Cardiac muscle cell (in vitro differentiated cells and primary cell): ENCODE results near the gene KRT1. TPM values are rescaled to one million over a fixed set of nuclear protein-coding genes. Genes with fewer than 3 reads are reported as not detected.

ENCODE experiments used
- DNase-seq, 2 donors: peaks; one replicate each; pipeline versions ENCODE4 v3.0.0 to v3.0.0-alpha.2; 2010 to 2017; ENCODE audit warnings: low read depth in 1 of 2, low spot score in 1 of 2
- H3K27ac ChIP-seq: fragments of 200-600 bp; sonication (generic); 2 replicates; pipeline ENCODE4 v1.5.1; 2016
- H3K27me3 ChIP-seq: fragments of 200-600 bp; sonication (generic); 2 replicates; pipeline ENCODE4 v1.6.0; 2016; ENCODE audit warnings: control low read depth
- H3K36me3 ChIP-seq: fragments of 200-600 bp; sonication (generic); 2 replicates; pipeline ENCODE4 v1.5.1; 2016; ENCODE audit warnings: control low read depth
- H3K4me1 ChIP-seq: fragments of 200-600 bp; sonication (generic); 2 replicates; pipeline ENCODE4 v1.8.1; 2017; ENCODE audit warnings: low read depth, mild to moderate bottlenecking, mixed run types
- H3K4me3 ChIP-seq: fragments of 200-600 bp; sonication (generic); 2 replicates; pipeline ENCODE4 v1.5.1; 2016; ENCODE audit warnings: mild to moderate bottlenecking
- H3K9me3 ChIP-seq: fragments of 200-600 bp; sonication (generic); 2 replicates; pipeline ENCODE4 v1.5.1; 2017; ENCODE audit warnings: low read depth, mild to moderate bottlenecking, control low read depth
- CTCF ChIP-seq: IDR thresholded peaks from 2 replicates; pipeline ENCODE4 v1.5.1; 2012; ENCODE audit warnings: low read depth, mild to moderate bottlenecking, low read length
- polyA plus RNA-seq: library from polyadenylated mRNA; unstranded; fragments of >200 nt; fragmentation: Nextera tagmentation; extraction: Ambion mirVana; gene quantifications from 2 replicates; pipeline ENCODE4 v1.2.1, GENCODE V29; 2016
- total RNA-seq: library from RNA; depleted of rRNA; stranded (reverse); fragments of >200 nt; gene quantifications from 2 replicates; pipeline ENCODE4 v1.2.3, GENCODE V29; 2016

Gene KRT1
- total and polyA plus RNA-seq, 2 experiments from 2014 or later: not detected

- DNase-seq: no peak
- no peaks in the 10 kb centered on the region for H3K9me3 ChIP-seq
- H3K36me3 ChIP-seq: no peaks in the 10 kb centered on the region
- no peak overlapping the region for H3K4me3 ChIP-seq
- TF ChIP-seq CTCF: no peak
- H3K4me1 ChIP-seq: peaks cover 3% of the 10 kb centered on the region
- no peak overlapping the region for H3K27ac ChIP-seq
- H3K27me3 ChIP-seq: peaks cover 17% of the 10 kb centered on the region
These were observed 29.6 kb downstream of the KRT1 start for GRCh38 chr12:52650520-52651081.

GRCh38 chr12:52649066-52649465 lies 31.1 kb downstream of the KRT1 start:
- H3K27me3 ChIP-seq: peaks cover 17% of the 10 kb centered on the region
- TF ChIP-seq CTCF: no peak
- DNase-seq: no peak
- no peaks in the 10 kb centered on the region for H3K9me3 ChIP-seq
- H3K36me3 ChIP-seq: no peaks in the 10 kb centered on the region
- H3K4me1 ChIP-seq: no peaks in the 10 kb centered on the region
- no peak overlapping the region for H3K4me3 ChIP-seq
- H3K27ac ChIP-seq: no peak overlapping the region

GRCh38 chr12:52648012-52648550 lies 32.1 kb downstream of the KRT1 start:
- H3K27me3 ChIP-seq: peaks cover 9% of the 10 kb centered on the region
- DNase-seq: no peak

GRCh38 chr12:52647601-52648000 lies 32.6 kb downstream of the KRT1 start:
- no peak for DNase-seq
- TF ChIP-seq CTCF: no peak
- H3K4me1 ChIP-seq: no peaks in the 10 kb centered on the region
- H3K27me3 ChIP-seq: peaks cover 8% of the 10 kb centered on the region
- H3K9me3 ChIP-seq: no peaks in the 10 kb centered on the region
- no peak overlapping the region for H3K4me3 ChIP-seq
- H3K27ac ChIP-seq: no peak overlapping the region
- H3K36me3 ChIP-seq: no peaks in the 10 kb centered on the region

More at GRCh38 chr12:52648012-52648550, 32.1 kb downstream of the KRT1 start:
- H3K4me3 ChIP-seq: no peak overlapping the region
- no peaks in the 10 kb centered on the region for H3K4me1 ChIP-seq
- H3K9me3 ChIP-seq: no peaks in the 10 kb centered on the region
- no peaks in the 10 kb centered on the region for H3K36me3 ChIP-seq
- no peak overlapping the region for H3K27ac ChIP-seq
- no peak for TF ChIP-seq CTCF

- no peaks in the 10 kb centered on the region for H3K4me1 ChIP-seq
- peaks cover 10% of the 10 kb centered on the region for H3K27me3 ChIP-seq
- no peak overlapping the region for H3K4me3 ChIP-seq
- no peaks in the 10 kb centered on the region for H3K9me3 ChIP-seq
- DNase-seq: no peak
- no peak overlapping the region for H3K27ac ChIP-seq
- no peak for TF ChIP-seq CTCF
- no peaks in the 10 kb centered on the region for H3K36me3 ChIP-seq
These were observed 33.6 kb downstream of the KRT1 start for GRCh38 chr12:52646613-52647012.
